ENCODE results near the gene PHF2. TPM values are rescaled to one million over a fixed set of nuclear protein-coding genes. Genes with fewer than 3 reads are reported as not detected.

PHF2 gene
- total RNA-seq, 1 experiment from 2014 or later = 17.4 TPM

DNA sequence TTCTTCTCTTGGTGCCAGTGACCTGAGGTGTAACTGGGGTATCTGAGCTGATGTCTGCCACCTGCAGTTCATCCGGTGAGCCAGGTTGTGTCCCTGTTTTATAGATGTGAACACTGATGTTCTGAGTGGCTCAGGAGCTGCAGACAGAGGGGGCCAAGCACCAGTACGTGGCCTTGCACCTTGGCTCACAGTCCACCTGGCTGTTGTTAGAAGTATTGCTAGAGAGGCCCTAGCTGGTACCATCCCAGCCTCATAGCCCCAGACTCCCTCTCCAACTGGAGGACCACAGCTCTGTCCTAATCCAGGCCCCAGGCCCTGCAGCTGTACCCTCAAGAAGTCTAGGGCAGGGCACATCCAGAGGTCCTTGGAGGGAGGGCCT is 16.2 kb downstream of the PHF2 start:
- Mint-ChIP-seq H3K9me3 (no peaks in the 10 kb centered on the region; a peak in 1 of 5 replicates), H3K4me3 (no peak overlapping the region), H3K36me3 (ENCODE audit: insufficient read depth in 1 of 3, low read depth in 3 of 3) (no peaks in the 10 kb centered on the region), H3K27ac (peak overlapping the region in 1 of 3 experiments; percentile 12; a peak in 2 of 7 replicates), H3K4me1 (peaks cover 28 to 43% of the 10 kb centered on the region in 2 experiments), H3K27me3 (ENCODE audit: low read depth) (no peaks in the 10 kb centered on the region)
- Histone ChIP-seq H3T11ph (ENCODE audit: low read length) (no peak overlapping the region), H3K4ac (ENCODE audit: low read depth, low read length) (no peak overlapping the region), H3K79me1 (ENCODE audit: insufficient read depth, low read depth, low read length, poor library complexity, severe bottlenecking) (no peaks in the 10 kb centered on the region), H2BK20ac (ENCODE audit: low read depth, low read length, poor library complexity, severe bottlenecking) (no peak overlapping the region), H2BK15ac (ENCODE audit: low read depth, low read length) (no peak overlapping the region), H2BK5ac (ENCODE audit: insufficient read length, low read length) (no peak overlapping the region), H4K8ac (replicated peaks; ENCODE audit: insufficient read length, low read depth, low read length) (no peak overlapping the region), H2BK120ac (ENCODE audit: low read depth, low read length, poor library complexity, severe bottlenecking) (no peak overlapping the region), H2AFZ (ENCODE audit: low read length) (no peak overlapping the region), H3K4me1 (ENCODE audit: insufficient read depth, low read length) (no peaks in the 10 kb centered on the region), H2AK5ac (ENCODE audit: insufficient read length, low read length) (no peak overlapping the region), H3K27me3 (ENCODE audit: insufficient read depth, low read length) (no peaks in the 10 kb centered on the region), H3K27ac (ENCODE audit: insufficient read length, low read depth, low read length) (no peak overlapping the region), H3K23me2 (ENCODE audit: insufficient read length, low read depth, low read length, poor library complexity, severe bottlenecking) (no peaks in the 10 kb centered on the region), H3K18ac (ENCODE audit: insufficient read length, low read depth, low read length) (no peak overlapping the region), H3K23ac (ENCODE audit: insufficient read length, low read depth, low read length) (no peak overlapping the region), H3K9me3 (ENCODE audit: control insufficient read depth, low read depth, low read length) (no peaks in the 10 kb centered on the region), H4K20me1 (ENCODE audit: control insufficient read depth, insufficient read depth, insufficient read length) (no peaks in the 10 kb centered on the region), H3K56ac (ENCODE audit: insufficient read length, low read depth, low read length) (no peak overlapping the region), H2BK12ac (ENCODE audit: insufficient read length, low read depth, low read length) (no peak overlapping the region), H3K79me2 (ENCODE audit: insufficient read depth, low read length) (no peaks in the 10 kb centered on the region), H3K14ac (ENCODE audit: insufficient read depth, low read length) (no peak overlapping the region), H4K91ac (ENCODE audit: insufficient read length, low read depth, low read length) (no peak overlapping the region), H3K9ac (ENCODE audit: extremely low read depth, insufficient read length, low read length) (no peak overlapping the region), H4K5ac (ENCODE audit: insufficient read length, low read depth, low read length) (no peak overlapping the region), H3K4me2 (ENCODE audit: insufficient read depth, insufficient read length, low read length) (no peak overlapping the region)
- no CpG with 5 or more reads among the region's 2 CpGs for WGBS (ENCODE audit: extremely low coverage, insufficient read length, low lambda C conversion rate)
- DNase-seq = peak; percentile 85
- TF ChIP-seq, protein P1, sequence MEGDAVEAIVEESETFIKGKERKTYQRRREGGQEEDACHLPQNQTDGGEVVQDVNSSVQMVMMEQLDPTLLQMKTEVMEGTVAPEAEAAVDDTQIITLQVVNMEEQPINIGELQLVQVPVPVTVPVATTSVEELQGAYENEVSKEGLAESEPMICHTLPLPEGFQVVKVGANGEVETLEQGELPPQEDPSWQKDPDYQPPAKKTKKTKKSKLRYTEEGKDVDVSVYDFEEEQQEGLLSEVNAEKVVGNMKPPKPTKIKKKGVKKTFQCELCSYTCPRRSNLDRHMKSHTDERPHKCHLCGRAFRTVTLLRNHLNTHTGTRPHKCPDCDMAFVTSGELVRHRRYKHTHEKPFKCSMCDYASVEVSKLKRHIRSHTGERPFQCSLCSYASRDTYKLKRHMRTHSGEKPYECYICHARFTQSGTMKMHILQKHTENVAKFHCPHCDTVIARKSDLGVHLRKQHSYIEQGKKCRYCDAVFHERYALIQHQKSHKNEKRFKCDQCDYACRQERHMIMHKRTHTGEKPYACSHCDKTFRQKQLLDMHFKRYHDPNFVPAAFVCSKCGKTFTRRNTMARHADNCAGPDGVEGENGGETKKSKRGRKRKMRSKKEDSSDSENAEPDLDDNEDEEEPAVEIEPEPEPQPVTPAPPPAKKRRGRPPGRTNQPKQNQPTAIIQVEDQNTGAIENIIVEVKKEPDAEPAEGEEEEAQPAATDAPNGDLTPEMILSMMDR (conservative IDR thresholded peaks at IDR 0.05) = peak; percentile 64

Data from H9 (cell line).